Natural killer cell treated with Interleukin-12 subunit alpha and Interleukin-12 subunit beta and Interleukin-15 and Interleukin-18, amount 100 ng/mL, for 72 hours (primary cell): ENCODE data around the gene DMBX1. TPM values are rescaled to one million over a fixed set of nuclear protein-coding genes. Genes with fewer than 3 reads are reported as not detected.

Source experiments
- ATAC-seq, 2 donors: fragments of 150-1000 bp; cut with Tn5 transposase in 1 of 2; sonication (Bioruptor Pico), chemical (Tn5 transposase) in 1 of 2; 2 replicates each; pipeline ENCODE4 v1.10.0; 2021
- DNase-seq: peaks from one replicate; pipeline ENCODE4 v3.0.0; 2022; ENCODE audit warnings: low spot score
- H3K27ac Mint-ChIP-seq, 2 donors: 1 replicate in 1 of 2; 2 replicates in 1 of 2; pipeline ENCODE4 v1.8.0; 2022; ENCODE audit warnings: mixed read lengths in 2 of 2, mild to moderate bottlenecking in 1 of 2, moderate library complexity in 1 of 2
- H3K27me3 Mint-ChIP-seq, 2 donors: 1 replicate in 1 of 2; 2 replicates in 1 of 2; pipeline ENCODE4 v1.8.0; 2022; ENCODE audit warnings: mixed read lengths in 2 of 2
- H3K36me3 Mint-ChIP-seq: one replicate; pipeline ENCODE4 v1.8.0; 2022; ENCODE audit warnings: mixed read lengths
- H3K4me1 Mint-ChIP-seq, 2 donors: 1 replicate in 1 of 2; 2 replicates in 1 of 2; pipeline ENCODE4 v1.8.0; 2022; ENCODE audit warnings: low read depth in 2 of 2, mixed read lengths in 2 of 2, mild to moderate bottlenecking in 1 of 2
- H3K4me3 Mint-ChIP-seq: one replicate; pipeline ENCODE4 v1.8.0; 2022; ENCODE audit warnings: mixed read lengths
- H3K9me3 Mint-ChIP-seq: 2 replicates; pipeline ENCODE4 v1.8.0; 2022; ENCODE audit warnings: mixed read lengths
- total RNA-seq, 2 donors: library from RNA; stranded (reverse); gene quantifications; one replicate each; pipeline ENCODE4 v1.2.3, GENCODE V29; 2022

Gene DMBX1
- total RNA-seq, 2 donors from 2014 or later = 0.26 to 0.47 TPM

DNA sequence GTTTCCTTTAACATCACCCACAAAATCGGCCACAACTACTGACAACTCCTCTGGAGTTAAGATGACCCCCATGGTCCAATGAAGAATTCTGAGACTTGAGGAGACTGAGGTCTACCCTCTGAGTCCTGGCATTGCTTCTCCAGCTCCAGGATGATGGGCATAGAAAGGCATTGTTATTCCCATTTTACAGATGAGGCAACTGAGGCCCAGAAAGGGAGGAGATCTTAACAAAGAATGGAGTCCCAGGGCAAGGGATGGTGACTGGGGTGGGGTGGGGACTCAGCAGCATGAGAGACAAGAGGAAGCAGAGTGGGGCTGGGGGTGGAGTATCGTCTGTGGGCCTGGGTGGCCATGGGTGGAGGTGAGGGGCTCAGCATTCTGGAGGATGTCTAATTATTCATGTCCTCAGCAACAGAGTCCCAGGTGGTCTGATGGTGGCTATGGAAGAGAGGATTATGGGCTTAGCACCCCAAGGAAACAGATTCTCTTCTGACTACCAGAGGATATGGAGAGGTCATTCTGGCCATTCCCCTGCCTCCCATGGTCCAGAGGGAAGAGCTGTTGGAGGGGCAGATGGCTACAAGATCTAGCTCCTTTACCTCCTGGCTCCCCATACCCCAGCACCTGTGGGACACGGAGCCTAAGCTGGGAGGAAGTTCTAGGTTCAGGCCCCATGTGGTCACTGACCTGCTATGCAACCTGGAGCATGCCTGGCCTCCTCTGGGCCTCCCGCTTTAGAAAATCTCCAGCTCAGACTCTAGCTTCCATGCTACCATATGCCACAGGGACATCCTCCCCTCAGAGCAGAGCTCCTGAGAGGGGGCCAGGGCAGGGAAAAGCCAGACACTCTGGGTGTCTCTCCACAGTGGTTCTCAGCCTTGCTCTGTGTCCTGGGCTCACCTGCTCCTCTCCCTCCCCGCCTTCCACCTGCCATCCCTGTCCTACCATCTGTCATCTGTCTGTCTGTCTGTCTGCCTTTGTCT, 37.4 kb upstream of the DMBX1 start:
- peaks cover 0 to 3% of the 10 kb centered on the region in 2 donors for H3K4me1 Mint-ChIP-seq
- H3K4me3 Mint-ChIP-seq = no peak overlapping the region
- H3K27ac Mint-ChIP-seq = no peak overlapping the region
- no peaks in the 10 kb centered on the region for H3K36me3 Mint-ChIP-seq
- H3K27me3 Mint-ChIP-seq = peaks cover 48 to 61% of the 10 kb centered on the region in 2 donors
- DNase-seq (no peak), ATAC-seq (no peak)
- no peaks in the 10 kb centered on the region for H3K9me3 Mint-ChIP-seq

DNA sequence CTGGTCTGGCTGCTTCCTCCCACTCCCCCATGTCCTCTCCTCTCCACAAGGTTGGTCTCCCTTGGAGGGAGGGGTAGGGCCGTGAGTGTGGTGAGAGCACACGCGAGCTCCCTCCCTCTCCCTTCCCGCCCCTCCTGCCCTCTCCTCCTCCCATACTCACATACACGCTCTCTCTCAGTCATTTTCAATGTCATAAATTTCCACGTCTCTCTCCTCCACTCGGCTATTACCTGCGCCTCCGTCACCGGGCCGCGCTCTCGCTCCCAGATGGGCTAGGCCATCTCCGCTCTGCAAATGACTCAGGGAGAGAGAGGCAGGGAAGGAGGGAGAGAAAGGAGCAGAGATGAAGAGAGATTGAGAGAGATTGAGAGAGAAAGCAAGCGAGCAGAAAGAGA, 36.7 kb upstream of the DMBX1 start:
- Mint-ChIP-seq H3K27ac (no peak overlapping the region), H3K9me3 (no peaks in the 10 kb centered on the region), H3K27me3 (peaks cover 44 to 55% of the 10 kb centered on the region in 2 donors), H3K4me3 (no peak overlapping the region), H3K4me1 (peaks cover 0 to 3% of the 10 kb centered on the region in 2 donors), H3K36me3 (no peaks in the 10 kb centered on the region)
- no peak for DNase-seq
- no peak for ATAC-seq

DNA sequence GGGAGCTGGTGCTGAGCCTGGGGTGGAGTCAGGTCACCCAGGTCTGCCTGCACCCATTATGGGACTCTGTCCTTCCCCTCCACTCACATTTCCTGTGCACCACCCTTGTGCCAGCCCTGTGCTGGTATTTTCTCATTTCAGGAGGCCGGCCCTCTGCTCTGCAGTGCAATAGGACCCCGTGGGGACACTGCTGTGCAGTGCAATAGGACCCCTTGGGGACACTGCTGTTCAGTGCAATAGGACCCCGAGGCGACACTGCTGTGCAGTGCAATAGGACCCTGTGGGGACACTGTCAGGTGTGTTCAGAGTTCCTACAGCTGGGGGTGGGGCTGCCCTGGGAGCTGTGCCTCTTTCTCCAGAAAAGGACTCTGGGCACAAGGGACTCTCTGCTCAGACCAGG, 36.2 kb upstream of the DMBX1 start:
- Mint-ChIP-seq H3K9me3 (no peaks in the 10 kb centered on the region), H3K27me3 (peaks cover 42 to 52% of the 10 kb centered on the region in 2 donors), H3K4me3 (no peak overlapping the region), H3K36me3 (no peaks in the 10 kb centered on the region), H3K4me1 (peaks cover 0 to 3% of the 10 kb centered on the region in 2 donors), H3K27ac (no peak overlapping the region)
- DNase-seq (no peak), ATAC-seq (no peak)

DNA sequence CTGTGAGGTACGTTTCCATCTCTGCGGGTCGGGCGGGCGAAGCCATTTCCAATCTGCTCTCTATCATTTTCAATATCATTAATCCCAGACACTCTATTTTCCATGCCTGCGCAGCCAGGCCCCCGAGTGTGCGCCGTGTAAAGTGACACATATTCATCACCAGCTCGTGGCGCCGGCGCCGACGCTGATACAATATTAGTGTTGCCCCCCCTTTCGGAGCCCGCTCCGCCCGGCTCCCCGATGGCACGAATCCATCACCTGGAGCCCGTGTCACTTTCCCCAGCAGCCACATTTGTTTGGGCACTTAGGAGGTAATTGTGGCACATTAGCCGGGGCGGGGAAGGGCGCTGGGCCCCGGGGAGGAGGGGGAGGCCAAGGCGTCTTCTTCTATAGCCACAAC, 33.7 kb upstream of the DMBX1 start:
- H3K27me3 Mint-ChIP-seq = peaks cover 34 to 35% of the 10 kb centered on the region in 2 donors

DNA sequence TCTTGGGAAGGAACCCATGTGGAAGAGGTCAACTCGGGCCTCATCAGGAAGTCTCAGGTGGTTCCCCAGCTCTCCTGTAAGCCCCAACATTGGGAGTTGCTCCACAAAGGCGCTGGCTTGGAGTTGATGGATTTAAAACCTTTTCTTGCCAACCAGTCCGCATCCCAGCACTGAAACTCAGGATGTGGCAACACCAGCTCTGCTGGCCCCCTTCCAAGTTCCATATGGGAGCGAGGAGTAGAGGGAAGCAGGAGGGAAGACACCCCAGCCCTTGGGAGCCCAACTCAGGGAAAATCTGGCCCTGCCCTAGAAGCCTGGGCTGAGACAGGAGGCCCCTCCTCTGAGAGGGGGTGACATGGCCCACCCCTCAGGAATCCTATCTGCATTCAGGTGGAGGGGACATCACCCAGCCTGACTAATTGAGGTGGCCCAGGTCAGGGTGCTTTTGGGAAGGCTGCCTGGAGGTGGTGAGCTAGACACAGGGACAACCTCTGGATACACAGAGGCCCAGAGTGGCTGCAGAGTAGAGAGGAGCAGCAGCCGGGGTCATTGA, 33.1 kb upstream of the DMBX1 start:
- H3K36me3 Mint-ChIP-seq = no peaks in the 10 kb centered on the region
- H3K9me3 Mint-ChIP-seq = no peaks in the 10 kb centered on the region
- H3K27ac Mint-ChIP-seq = no peak overlapping the region
- peaks cover 32% of the 10 kb centered on the region in 2 donors for H3K27me3 Mint-ChIP-seq
- DNase-seq = no peak
- H3K4me1 Mint-ChIP-seq = no peaks in the 10 kb centered on the region
- ATAC-seq = no peak
- no peak overlapping the region for H3K4me3 Mint-ChIP-seq

More for the DNA sequence above, 33.7 kb upstream of the DMBX1 start:
- no peaks in the 10 kb centered on the region for H3K9me3 Mint-ChIP-seq
- DNase-seq (no peak), ATAC-seq (no peak)
- H3K36me3 Mint-ChIP-seq = no peaks in the 10 kb centered on the region
- no peaks in the 10 kb centered on the region for H3K4me1 Mint-ChIP-seq
- no peak overlapping the region for H3K4me3 Mint-ChIP-seq
- H3K27ac Mint-ChIP-seq = no peak overlapping the region

DNA sequence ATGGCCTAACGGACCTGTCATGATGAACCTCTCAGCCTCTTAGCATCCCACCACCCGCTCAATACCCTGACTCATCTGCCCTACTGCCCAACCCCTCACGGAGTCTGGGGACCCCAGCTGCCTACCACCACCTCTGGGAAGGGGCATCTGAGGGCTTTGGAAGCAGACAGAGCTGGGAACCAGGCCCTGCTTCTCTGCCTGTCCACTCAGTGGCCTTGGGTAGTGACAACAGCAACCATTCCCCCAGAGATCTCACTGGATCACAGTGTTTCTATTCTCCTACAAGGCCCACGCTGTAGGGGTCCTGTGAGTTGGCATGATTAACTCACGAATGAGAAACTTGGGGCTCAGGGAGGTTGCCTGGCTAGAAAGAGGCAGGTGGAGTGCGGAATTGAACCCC, 32.5 kb upstream of the DMBX1 start:
- no peaks in the 10 kb centered on the region for H3K36me3 Mint-ChIP-seq
- no peak overlapping the region for H3K27ac Mint-ChIP-seq
- H3K4me3 Mint-ChIP-seq = no peak overlapping the region
- no peaks in the 10 kb centered on the region for H3K9me3 Mint-ChIP-seq
- peaks cover 33 to 38% of the 10 kb centered on the region in 2 donors for H3K27me3 Mint-ChIP-seq
- DNase-seq = no peak
- H3K4me1 Mint-ChIP-seq = no peaks in the 10 kb centered on the region
- no peak for ATAC-seq

DNA sequence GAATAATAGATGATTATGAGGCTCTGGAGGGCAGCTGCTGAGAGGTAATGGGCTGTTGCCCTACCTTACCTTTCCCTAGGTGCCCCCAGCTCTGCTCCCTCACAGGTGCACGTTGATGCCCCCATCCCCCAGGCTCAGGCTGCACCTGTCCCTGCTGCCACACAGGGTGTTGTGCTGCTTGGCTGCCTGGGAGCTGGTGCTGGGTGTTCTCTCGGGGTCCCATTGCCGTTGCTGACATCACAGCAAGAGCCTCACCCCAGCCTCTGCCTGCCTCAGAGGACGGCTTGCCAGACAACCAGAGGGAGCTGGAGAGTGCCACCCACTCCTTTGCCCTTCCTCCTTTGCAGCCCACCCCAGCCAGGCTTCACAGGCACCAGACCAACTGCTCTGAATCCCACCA, 31.4 kb upstream of the DMBX1 start:
- ATAC-seq = no peak
- Mint-ChIP-seq H3K36me3 (no peaks in the 10 kb centered on the region), H3K4me1 (no peaks in the 10 kb centered on the region), H3K9me3 (no peaks in the 10 kb centered on the region), H3K4me3 (no peak overlapping the region), H3K27ac (no peak overlapping the region), H3K27me3 (peaks cover 33 to 36% of the 10 kb centered on the region in 2 donors)
- no peak for DNase-seq

DNA sequence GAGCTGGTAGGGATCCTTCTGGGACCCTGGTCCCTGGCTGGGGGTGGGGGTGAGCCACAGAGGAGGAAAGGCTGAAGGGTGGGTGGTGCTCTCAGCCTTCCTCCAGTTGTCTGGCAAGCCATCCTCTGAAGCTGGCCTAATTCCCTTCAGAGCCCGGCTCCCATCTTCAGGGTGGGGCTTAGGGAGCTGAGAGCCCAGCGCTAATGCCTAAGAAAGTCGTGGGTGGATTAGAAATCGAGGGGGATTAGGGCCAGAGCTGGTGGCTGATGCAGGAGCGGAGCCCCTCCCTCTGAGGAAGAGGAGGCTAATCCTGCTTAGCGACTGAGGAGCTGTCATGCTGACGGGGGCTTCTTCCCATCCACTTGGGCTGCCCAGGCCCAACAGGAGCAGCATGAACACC, 30.8 kb upstream of the DMBX1 start:
- H3K27ac Mint-ChIP-seq = no peak overlapping the region
- DNase-seq (no peak), ATAC-seq (no peak)
- no peaks in the 10 kb centered on the region for H3K4me1 Mint-ChIP-seq
- H3K9me3 Mint-ChIP-seq = no peaks in the 10 kb centered on the region
- H3K27me3 Mint-ChIP-seq = peaks cover 35 to 36% of the 10 kb centered on the region in 2 donors
- H3K4me3 Mint-ChIP-seq = no peak overlapping the region
- H3K36me3 Mint-ChIP-seq = no peaks in the 10 kb centered on the region

DNA sequence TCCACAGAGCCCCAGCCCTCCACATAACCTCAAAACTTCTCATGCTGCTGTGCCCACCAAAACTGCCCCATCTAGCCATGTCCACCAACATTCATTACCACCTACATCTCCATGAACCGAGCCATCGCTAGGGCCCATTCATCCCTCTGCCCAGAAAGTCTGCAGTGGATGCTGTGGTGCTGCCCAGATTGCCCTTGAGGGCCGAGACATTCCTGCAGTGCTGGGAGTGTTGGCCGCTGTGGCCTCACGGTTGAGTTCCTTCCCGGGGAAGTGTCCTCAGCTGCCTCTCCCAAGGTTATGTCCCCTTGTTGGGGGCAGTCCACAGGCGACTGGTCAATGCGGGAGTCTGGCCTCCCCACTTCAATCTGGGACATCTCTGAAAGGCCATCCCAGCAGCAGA, 30.3 kb upstream of the DMBX1 start:
- H3K27ac Mint-ChIP-seq = no peak overlapping the region
- H3K27me3 Mint-ChIP-seq = peaks cover 40% of the 10 kb centered on the region in 2 donors

DNA sequence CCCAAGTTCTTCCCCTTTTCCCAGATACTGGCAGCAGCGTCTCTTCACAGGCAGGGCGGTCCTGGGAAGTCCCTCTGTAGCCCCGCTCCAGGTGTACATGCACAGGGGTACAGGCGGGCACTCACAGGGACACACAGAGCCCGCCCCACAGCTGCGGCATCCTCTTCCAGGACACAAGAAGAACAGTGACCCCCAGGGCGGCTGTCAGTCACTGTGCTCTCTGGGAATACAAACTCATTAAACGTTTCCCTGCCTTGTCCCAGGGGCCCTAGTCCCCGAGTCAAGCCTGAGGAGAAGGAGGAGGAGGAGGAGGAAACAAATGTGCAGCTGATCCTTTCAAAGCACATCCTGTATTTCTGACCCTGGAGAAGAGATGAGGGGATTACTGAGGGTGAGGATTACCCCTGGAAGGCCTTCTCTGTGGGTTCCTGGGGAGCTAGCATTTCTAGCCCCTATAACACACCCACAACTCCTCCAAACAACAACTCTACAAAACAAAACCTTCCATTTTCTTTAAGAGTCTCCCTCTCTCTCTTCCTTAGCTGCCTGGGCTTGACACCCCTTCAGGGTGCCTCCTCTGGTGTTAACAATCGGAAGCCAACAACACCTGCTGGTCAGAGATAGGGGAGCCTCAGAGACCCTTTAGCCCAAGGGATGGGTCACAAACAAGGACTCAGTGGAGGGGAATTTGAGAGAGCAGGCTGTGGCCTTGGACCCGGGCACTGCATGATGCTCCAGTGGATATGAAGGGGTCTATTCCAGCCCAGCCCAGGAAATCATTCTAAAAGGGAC, 28.4 kb upstream of the DMBX1 start:
- no peaks in the 10 kb centered on the region for H3K36me3 Mint-ChIP-seq
- no peak overlapping the region for H3K27ac Mint-ChIP-seq
- ATAC-seq (no peak), DNase-seq (no peak)
- H3K4me1 Mint-ChIP-seq = peaks cover 0 to 5% of the 10 kb centered on the region in 2 donors
- H3K4me3 Mint-ChIP-seq = no peak overlapping the region
- no peaks in the 10 kb centered on the region for H3K9me3 Mint-ChIP-seq
- peaks cover 34 to 41% of the 10 kb centered on the region in 2 donors for H3K27me3 Mint-ChIP-seq

More for the DNA sequence above, 30.3 kb upstream of the DMBX1 start:
- no peaks in the 10 kb centered on the region for H3K36me3 Mint-ChIP-seq
- no peak overlapping the region for H3K4me3 Mint-ChIP-seq
- ATAC-seq = no peak
- DNase-seq = no peak
- no peaks in the 10 kb centered on the region for H3K9me3 Mint-ChIP-seq
- no peaks in the 10 kb centered on the region for H3K4me1 Mint-ChIP-seq

DNA sequence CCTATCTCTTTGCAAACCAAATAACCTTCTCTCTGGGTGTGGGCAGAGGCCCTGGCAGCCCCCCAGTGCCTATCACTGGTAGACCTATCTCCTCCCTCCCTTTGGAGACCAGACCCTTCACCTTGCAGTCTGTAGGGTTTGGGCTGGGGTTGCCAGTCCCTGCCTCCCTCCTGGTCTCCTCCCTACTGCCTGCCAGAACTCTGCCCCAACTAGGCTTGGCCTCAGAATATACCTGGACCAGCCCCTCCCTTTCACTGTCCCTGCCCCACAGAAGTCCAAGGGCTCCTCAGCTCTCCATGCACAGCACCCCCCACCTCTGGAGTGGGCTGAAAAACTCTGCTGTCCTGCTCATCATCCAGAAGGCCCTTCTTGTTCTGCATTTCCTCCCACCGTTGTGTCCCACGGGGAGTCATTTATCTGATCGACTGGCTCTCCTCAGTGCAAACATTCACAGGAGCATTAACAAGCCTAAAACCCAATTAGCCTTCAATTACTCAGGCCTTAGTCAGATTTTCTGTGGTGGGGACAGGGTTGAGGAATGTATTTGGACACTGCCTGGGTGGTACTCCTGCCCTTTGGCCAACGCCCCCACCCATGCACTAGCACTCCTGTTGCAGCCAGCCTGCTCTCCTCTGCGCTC, 27.7 kb upstream of the DMBX1 start:
- Mint-ChIP-seq H3K4me3 (no peak overlapping the region), H3K9me3 (no peaks in the 10 kb centered on the region), H3K4me1 (peaks cover 2 to 5% of the 10 kb centered on the region in 2 donors), H3K27ac (no peak overlapping the region), H3K27me3 (peaks cover 36 to 43% of the 10 kb centered on the region in 2 donors), H3K36me3 (no peaks in the 10 kb centered on the region)
- ATAC-seq = no peak
- no peak for DNase-seq

DNA sequence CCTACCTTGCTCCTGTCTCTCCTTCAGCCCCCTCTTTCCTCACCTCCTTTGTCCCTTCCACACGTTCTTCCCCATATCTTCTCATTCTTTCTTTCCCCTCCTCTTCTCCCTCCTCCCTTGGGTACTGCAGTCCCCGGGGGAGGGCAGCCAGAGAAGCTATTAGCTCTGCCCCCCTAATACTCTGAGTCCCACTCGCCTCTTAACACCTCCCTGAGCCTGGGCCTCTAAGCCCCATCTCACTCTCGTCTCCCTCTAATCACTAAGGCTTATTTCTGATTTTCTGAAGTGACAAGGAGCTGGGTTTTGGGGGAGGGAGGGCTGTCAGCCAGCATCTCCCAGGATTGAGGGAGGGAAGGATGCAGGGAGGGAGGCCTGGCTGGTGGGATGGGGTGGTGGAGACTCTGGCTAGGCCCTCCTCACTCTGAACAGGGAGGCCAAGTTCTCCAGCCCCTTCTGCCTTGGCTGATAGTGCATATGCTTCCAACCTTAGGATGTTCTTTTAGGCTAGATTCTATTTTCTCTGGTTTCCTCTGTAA, 25.6 kb upstream of the DMBX1 start:
- Mint-ChIP-seq H3K27me3 (peaks cover 46 to 52% of the 10 kb centered on the region in 2 donors), H3K9me3 (no peaks in the 10 kb centered on the region), H3K4me1 (peaks cover 5 to 6% of the 10 kb centered on the region in 2 donors), H3K36me3 (no peaks in the 10 kb centered on the region), H3K4me3 (no peak overlapping the region), H3K27ac (no peak overlapping the region)
- ATAC-seq (no peak), DNase-seq (no peak)

DNA sequence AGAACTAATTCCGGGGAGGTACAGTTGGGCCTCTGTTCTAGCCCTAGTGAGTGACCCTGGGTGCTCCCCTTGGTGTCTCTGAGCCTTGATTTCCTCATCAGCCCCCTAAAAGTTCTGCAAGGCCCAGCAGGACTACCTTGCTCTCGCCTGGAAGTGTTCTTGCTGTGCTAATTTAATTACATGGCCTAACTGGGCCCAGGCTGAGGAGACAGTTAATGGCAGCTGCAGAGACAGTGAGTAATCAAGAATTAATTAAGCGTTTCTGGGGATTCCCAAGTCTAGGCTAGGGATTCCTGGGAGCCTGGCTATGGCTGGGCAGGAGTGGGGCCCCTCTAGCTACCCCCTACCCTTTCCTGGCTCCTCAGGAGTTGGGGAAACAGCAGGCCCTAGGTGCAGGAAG, 24.7 kb upstream of the DMBX1 start:
- H3K9me3 Mint-ChIP-seq = no peaks in the 10 kb centered on the region
- ATAC-seq (no peak), DNase-seq (no peak)
- H3K27me3 Mint-ChIP-seq = peaks cover 46% of the 10 kb centered on the region in 2 donors
- H3K27ac Mint-ChIP-seq = no peak overlapping the region
- H3K4me1 Mint-ChIP-seq = peaks cover 5 to 6% of the 10 kb centered on the region in 2 donors
- no peaks in the 10 kb centered on the region for H3K36me3 Mint-ChIP-seq
- H3K4me3 Mint-ChIP-seq = no peak overlapping the region
